K562 (cell line): Measurements from ENCODE around the gene TNIK. TPM values are rescaled to one million over a fixed set of nuclear protein-coding genes. Genes with fewer than 3 reads are reported as not detected.

ENCODE experiments used
- ATAC-seq: fragments of 200-7000 bp; cut with Tn5 transposase; 3 replicates; pipeline ENCODE4 v1.9.1; 2020; ENCODE audit warnings: moderate library complexity
- BruUV-seq: library from RNA; stranded (reverse); fragments of 400-500 nt; replicated peaks from 2 replicates; lab custom pipeline; 2021; lab: Mats Ljungman, UMichigan
- CTCF ChIA-PET: fragments of 300-600 bp; formaldehyde crosslinking; extraction: SDS; loops from one replicate; lab custom pipeline; 2021; ENCODE audit warnings: low intra/inter-chr PET ratio; lab: Yijun Ruan, JAX
- POLR2A ChIA-PET: fragments of 300-600, 350-650 bp; sonication (Branson Sonifier 250); formaldehyde crosslinking; extraction: SDS; loops from one replicate; lab custom pipeline; 2021; ENCODE audit warnings: antibody characterized with exemption, inconsistent platforms; lab: Yijun Ruan, JAX
- DNase-seq, 4 experiments: peaks; one replicate each; pipeline versions ENCODE4 v3.0.0 to v3.0.0-alpha.2; 2011 to 2018; ENCODE audit warnings: low spot score in 3 of 4, mixed read lengths in 3 of 4; ENCODE audit errors: extremely low read depth in 1 of 4
- FAIRE-seq: peaks from 2 replicates; lab custom pipeline; 2011; peaks lifted over from hg19 to GRCh38; lab: Jason Lieb, UNC
- H2AFZ ChIP-seq: 2 replicates; pipeline ENCODE4 v1.6.0; 2011; ENCODE audit warnings: low read depth, low read length, control low read depth, inconsistent platforms
- H3K27ac ChIP-seq: fragments of 200-600 bp; 3 replicates; pipeline ENCODE4 v1.8.0; 2011; ENCODE audit warnings: low read depth, mild to moderate bottlenecking, control low read depth, inconsistent platforms, low read length, moderate library complexity, mixed read lengths; ENCODE audit errors: extremely low read depth
- H3K27me3 ChIP-seq, 2 experiments: fragments of 300-600 bp in 1 of 2; 2 replicates in 1 of 2; 3 replicates in 1 of 2; pipeline versions ENCODE4 v1.6.0 to v1.8.0; 2011; ENCODE audit warnings: inconsistent platforms in 2 of 2, low read length in 2 of 2, mild to moderate bottlenecking in 1 of 2, mixed read lengths in 1 of 2, moderate library complexity in 1 of 2; ENCODE audit not compliant: control insufficient read depth in 2 of 2, insufficient read depth in 2 of 2
- H3K36me3 ChIP-seq: fragments of 300-600 bp; 3 replicates; pipeline ENCODE4 v1.8.0; 2011; ENCODE audit warnings: mild to moderate bottlenecking, low read length, inconsistent platforms; ENCODE audit not compliant: control insufficient read depth, insufficient read depth
- H3K4me1 ChIP-seq, 2 experiments: fragments of 200-600 bp in 1 of 2; replicated peaks in 1 of 2; 2 replicates in 1 of 2; 3 replicates in 1 of 2; pipeline versions ENCODE4 v1.5.1 to v1.8.0; 2011; ENCODE audit warnings: inconsistent platforms in 2 of 2, low read length in 2 of 2, mild to moderate bottlenecking in 1 of 2, mixed read lengths in 1 of 2, moderate library complexity in 1 of 2; ENCODE audit not compliant: control insufficient read depth in 2 of 2, insufficient read depth in 2 of 2
- H3K4me2 ChIP-seq: 2 replicates; pipeline ENCODE4 v1.6.1; 2011; ENCODE audit warnings: low read length, control low read depth, inconsistent platforms, mixed read lengths; ENCODE audit not compliant: insufficient read depth
- H3K4me3 ChIP-seq: fragments of 200-600 bp; sonication (generic), shearing (Covaris generic); 2 replicates; pipeline ENCODE4 v1.5.1; 2016; ENCODE audit warnings: control low read depth, inconsistent platforms
- H3K79me2 ChIP-seq: fragments of 200-600 bp; 3 replicates; pipeline ENCODE4 v1.8.0; 2011; ENCODE audit warnings: low read length, inconsistent platforms; ENCODE audit not compliant: control insufficient read depth, insufficient read depth
- H3K9ac ChIP-seq, 2 experiments: 2 replicates each; pipeline versions ENCODE4 v1.6.0 to v1.6.1; 2011; ENCODE audit warnings: low read depth in 2 of 2, low read length in 2 of 2, control low read depth in 1 of 2, inconsistent platforms in 1 of 2, mild to moderate bottlenecking in 1 of 2, mixed read lengths in 1 of 2; ENCODE audit not compliant: insufficient read depth in 1 of 2
- H3K9me1 ChIP-seq: one replicate; pipeline ENCODE4 v1.6.0; 2011; ENCODE audit warnings: inconsistent platforms, mild to moderate bottlenecking, low read length, moderate library complexity; ENCODE audit not compliant: control insufficient read depth, insufficient read depth
- H3K9me3 ChIP-seq: replicated peaks from 2 replicates; pipeline ENCODE4 v1.5.1; 2011; ENCODE audit warnings: low read depth, low read length, inconsistent platforms; ENCODE audit not compliant: control insufficient read depth, insufficient read depth
- H4K20me1 ChIP-seq: replicated peaks from 2 replicates; pipeline ENCODE4 v1.6.1; 2011; ENCODE audit warnings: low read length, inconsistent platforms, mixed read lengths; ENCODE audit not compliant: control insufficient read depth, insufficient read depth
- HCFC1 ChIP-seq: IDR thresholded peaks from 2 replicates; pipeline ENCODE4 v1.6.1; 2012; ENCODE audit warnings: low read depth, low read length, improper control_type of control experiment
- HLTF ChIP-seq: fragments of 450-650 bp; IDR thresholded peaks from 2 replicates; pipeline ENCODE4 v1.6.1; 2016
- ZNF124 ChIP-seq: sonication (generic); formaldehyde crosslinking; IDR thresholded peaks from 2 replicates; pipeline ENCODE4 v1.8.1; 2022; ENCODE audit warnings: missing genetic modification reagents
- WGBS: fragments of 100-300 bp; shearing (Covaris generic); methylation state at CpG from one replicate; pipeline ENCODE4 v1.1.6; 2016; ENCODE audit warnings: low coverage, mixed read lengths; ENCODE audit not compliant: insufficient coverage; ENCODE audit errors: missing lambda C conversion rate; 5-methylcytosine and 5-hydroxymethylcytosine counted together
- in situ Hi-C: fragments of 300-500 bp; cut with MboI; formaldehyde crosslinking; loops from 4 replicates; pipeline ENCODE4 v1.15.0; 2018; ENCODE audit warnings: inconsistent platforms, mixed read lengths
- intact Hi-C: fragments of 100-400 bp; cut with micrococcal nuclease; formaldehyde crosslinking; loops from 2 replicates; pipeline ENCODE4 v1.14.2; 2022
- polyA plus RNA-seq, 8 experiments: library from polyadenylated mRNA; depleted of rRNA in 4 of 8; stranded (reverse) in 5 of 8; unstranded in 3 of 8; fragments of >200 nt; fragmentation: Nextera tagmentation in 2 of 8; fragmentation: Illumina TruSeq in 1 of 8; extraction: Ambion mirVana in 2 of 8; extraction: Trizol in 1 of 8; gene quantifications; 2 replicates each; pipeline versions ENCODE4 v1.2.1 to v1.2.3, GENCODE V29; 2011 to 2014; ENCODE audit warnings: inconsistent platforms in 1 of 8, missing spikeins in 1 of 8
- total RNA-seq, 7 experiments: library from RNA; depleted of rRNA in 6 of 7; stranded (reverse); fragments of >200 nt in 6 of 7; fragmentation: Illumina TruSeq in 2 of 7; extraction: Trizol in 2 of 7; gene quantifications; 2 replicates each; pipeline versions ENCODE4 v1.2.1 to v1.2.3, GENCODE V29; 2011 to 2021; ENCODE audit warnings: low replicate concordance in 1 of 7
- TF ChIP-seq, protein P1 (sequence below): fragments of 200-800 bp; sonication (Bioruptor generic); IDR thresholded peaks from 2 replicates; pipeline ENCODE4 v1.6.1; 2016; ENCODE audit warnings: missing genetic modification characterization, missing compliant biosample characterization

TNIK gene
- total and polyA plus RNA-seq, 9 of the 15 experiments (the other 6 are each of a cell fraction or from before 2014, with no cell fraction given): 6.6 to 39.0 (median 24.7) TPM

DNA sequence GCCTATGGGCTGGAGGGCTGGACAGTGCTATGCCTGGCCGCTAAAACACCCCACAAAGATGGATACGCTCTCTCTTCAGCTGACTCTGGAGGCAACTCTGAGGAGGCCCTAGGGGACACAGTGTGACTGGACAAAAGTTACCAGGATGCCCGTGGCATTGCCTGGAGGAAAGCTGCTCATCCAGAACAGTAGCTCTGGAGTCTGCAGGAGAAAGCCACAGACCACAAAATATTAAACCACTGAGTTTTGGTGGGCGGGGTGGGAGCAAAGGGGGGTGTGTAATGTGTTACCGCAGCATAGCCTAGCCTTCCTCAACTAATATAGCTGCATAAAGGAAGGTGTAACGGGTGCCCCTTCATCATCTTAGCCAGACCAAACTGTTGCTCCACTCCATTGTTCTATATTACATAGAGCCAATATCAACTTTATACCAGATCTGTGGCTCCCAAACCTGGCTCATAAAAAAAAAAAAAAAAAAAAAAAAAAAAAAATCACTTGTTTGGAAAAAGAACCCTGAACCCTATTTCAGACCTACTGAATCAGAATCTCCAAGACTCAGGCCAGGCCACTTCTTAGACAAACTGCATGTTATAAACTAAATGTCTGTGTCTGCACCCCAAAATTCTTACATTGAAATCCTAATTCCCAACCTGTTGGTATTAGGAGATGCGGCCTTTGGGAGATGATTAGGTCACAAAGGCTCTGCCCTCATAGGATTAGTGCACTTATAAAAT is 132.6 kb downstream of the TNIK start:
- intact Hi-C loops: loop anchor here (2.0 to 5.0 kb wide), 2 partner anchors 125 to 135 kb away; no protein-coding TSS in a partner anchor
- no peak for FAIRE-seq
- CTCF ChIA-PET: no interaction called here

More for the DNA sequence above, 132.6 kb downstream of the TNIK start:
- DNase-seq (no peak), ATAC-seq (peak; percentile 26)
- no peak overlapping the region for H3K4me2 ChIP-seq
- no peaks in the 10 kb centered on the region for H3K9me3 ChIP-seq
- in situ Hi-C loops: no loop called here
- no peaks in the 10 kb centered on the region; the same call in 1 of the 3 replicates for H3K79me2 ChIP-seq
- no peak overlapping the region for H2AFZ ChIP-seq
- no peaks in the 10 kb centered on the region for H3K9me1 ChIP-seq
- no peak overlapping the region for H3K4me3 ChIP-seq
- BruUV-seq: no TSS peak
- no peaks in the 10 kb centered on the region for H3K36me3 ChIP-seq
- H4K20me1 ChIP-seq: no peaks in the 10 kb centered on the region
- H3K9ac ChIP-seq: no peak overlapping the region
- peaks cover 0 to 3% of the 10 kb centered on the region in 2 experiments; a peak in 3 of 5 replicates for H3K4me1 ChIP-seq
- no peak overlapping the region for H3K27ac ChIP-seq
- POLR2A ChIA-PET: interaction anchor here (0.6 kb wide), 2 partner anchors 69 to 699 kb away, joined by 3 read pairs; no protein-coding TSS in a partner anchor
- TF ChIP-seq, protein P1, sequence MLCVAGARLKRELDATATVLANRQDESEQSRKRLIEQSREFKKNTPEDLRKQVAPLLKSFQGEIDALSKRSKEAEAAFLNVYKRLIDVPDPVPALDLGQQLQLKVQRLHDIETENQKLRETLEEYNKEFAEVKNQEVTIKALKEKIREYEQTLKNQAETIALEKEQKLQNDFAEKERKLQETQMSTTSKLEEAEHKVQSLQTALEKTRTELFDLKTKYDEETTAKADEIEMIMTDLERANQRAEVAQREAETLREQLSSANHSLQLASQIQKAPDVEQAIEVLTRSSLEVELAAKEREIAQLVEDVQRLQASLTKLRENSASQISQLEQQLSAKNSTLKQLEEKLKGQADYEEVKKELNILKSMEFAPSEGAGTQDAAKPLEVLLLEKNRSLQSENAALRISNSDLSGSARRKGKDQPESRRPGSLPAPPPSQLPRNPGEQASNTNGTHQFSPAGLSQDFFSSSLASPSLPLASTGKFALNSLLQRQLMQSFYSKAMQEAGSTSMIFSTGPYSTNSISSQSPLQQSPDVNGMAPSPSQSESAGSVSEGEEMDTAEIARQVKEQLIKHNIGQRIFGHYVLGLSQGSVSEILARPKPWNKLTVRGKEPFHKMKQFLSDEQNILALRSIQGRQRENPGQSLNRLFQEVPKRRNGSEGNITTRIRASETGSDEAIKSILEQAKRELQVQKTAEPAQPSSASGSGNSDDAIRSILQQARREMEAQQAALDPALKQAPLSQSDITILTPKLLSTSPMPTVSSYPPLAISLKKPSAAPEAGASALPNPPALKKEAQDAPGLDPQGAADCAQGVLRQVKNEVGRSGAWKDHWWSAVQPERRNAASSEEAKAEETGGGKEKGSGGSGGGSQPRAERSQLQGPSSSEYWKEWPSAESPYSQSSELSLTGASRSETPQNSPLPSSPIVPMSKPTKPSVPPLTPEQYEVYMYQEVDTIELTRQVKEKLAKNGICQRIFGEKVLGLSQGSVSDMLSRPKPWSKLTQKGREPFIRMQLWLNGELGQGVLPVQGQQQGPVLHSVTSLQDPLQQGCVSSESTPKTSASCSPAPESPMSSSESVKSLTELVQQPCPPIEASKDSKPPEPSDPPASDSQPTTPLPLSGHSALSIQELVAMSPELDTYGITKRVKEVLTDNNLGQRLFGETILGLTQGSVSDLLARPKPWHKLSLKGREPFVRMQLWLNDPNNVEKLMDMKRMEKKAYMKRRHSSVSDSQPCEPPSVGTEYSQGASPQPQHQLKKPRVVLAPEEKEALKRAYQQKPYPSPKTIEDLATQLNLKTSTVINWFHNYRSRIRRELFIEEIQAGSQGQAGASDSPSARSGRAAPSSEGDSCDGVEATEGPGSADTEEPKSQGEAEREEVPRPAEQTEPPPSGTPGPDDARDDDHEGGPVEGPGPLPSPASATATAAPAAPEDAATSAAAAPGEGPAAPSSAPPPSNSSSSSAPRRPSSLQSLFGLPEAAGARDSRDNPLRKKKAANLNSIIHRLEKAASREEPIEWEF (CRISPR knock-in tag): no peak
- no peak for TF ChIP-seq ZNF124 (CRISPR knock-in tag)
- no peak for TF ChIP-seq HCFC1
- TF ChIP-seq HLTF: no peak
- 88% methylated on average over 7 of the region's 7 CpGs for WGBS
- no peaks in the 10 kb centered on the region for H3K27me3 ChIP-seq
